IMR-90 (cell line): ENCODE results near the gene LRRIQ4.

Experiments
- BHLHE40 ChIP-seq: fragments of 150-350 bp; IDR thresholded peaks from 2 replicates; pipeline ENCODE4 v1.6.1; 2016; ENCODE audit warnings: mild to moderate bottlenecking, low read depth, low read length
- CEBPB ChIP-seq: IDR thresholded peaks from 2 replicates; pipeline ENCODE4 v1.6.1; 2012; ENCODE audit warnings: low read depth, low read length, improper control_type of control experiment
- CHD1 ChIP-seq: IDR thresholded peaks from 2 replicates; pipeline ENCODE4 v1.6.1; 2012; ENCODE audit warnings: low read depth, low read length, improper control_type of control experiment
- MAFK ChIP-seq: IDR thresholded peaks from 2 replicates; pipeline ENCODE4 v1.6.1; 2012; ENCODE audit warnings: low read depth, low read length, improper control_type of control experiment
- MXI1 ChIP-seq: IDR thresholded peaks from 2 replicates; pipeline ENCODE4 v1.6.1; 2012; ENCODE audit warnings: low read depth, mild to moderate bottlenecking, low read length, moderate library complexity, borderline replicate concordance
- NFE2L2 ChIP-seq: fragments of 150-350 bp; IDR thresholded peaks from 2 replicates; pipeline ENCODE4 v1.6.1; 2016; ENCODE audit warnings: low read depth, mild to moderate bottlenecking, low read length
- POLR2A ChIP-seq: IDR thresholded peaks from 2 replicates; pipeline ENCODE4 v1.6.1; 2012; ENCODE audit warnings: mild to moderate bottlenecking, low read depth, low read length
- RAD21 ChIP-seq: IDR thresholded peaks from 2 replicates; pipeline ENCODE4 v1.6.1; 2012; ENCODE audit warnings: low read length, improper control_type of control experiment
- RCOR1 ChIP-seq: IDR thresholded peaks from 2 replicates; pipeline ENCODE4 v1.6.1; 2012; ENCODE audit warnings: mild to moderate bottlenecking, low read length, improper control_type of control experiment; ENCODE audit not compliant: insufficient replicate concordance
- RFX5 ChIP-seq: IDR thresholded peaks from 2 replicates; pipeline ENCODE4 v1.8.0; 2012; ENCODE audit warnings: low read depth, mild to moderate bottlenecking, low read length, moderate library complexity
- SMC3 ChIP-seq: fragments of 150-350 bp; IDR thresholded peaks from 2 replicates; pipeline ENCODE4 v1.6.1; 2016; ENCODE audit warnings: low read depth, mild to moderate bottlenecking, antibody characterized with exemption, low read length, moderate library complexity
- TF ChIP-seq, protein P1 (sequence below): conservative IDR thresholded peaks from 2 replicates; pipeline ENCODE4 v1.5.1; 2012; ENCODE audit warnings: mild to moderate bottlenecking, low read depth, low read length, improper control_type of control experiment

DNA sequence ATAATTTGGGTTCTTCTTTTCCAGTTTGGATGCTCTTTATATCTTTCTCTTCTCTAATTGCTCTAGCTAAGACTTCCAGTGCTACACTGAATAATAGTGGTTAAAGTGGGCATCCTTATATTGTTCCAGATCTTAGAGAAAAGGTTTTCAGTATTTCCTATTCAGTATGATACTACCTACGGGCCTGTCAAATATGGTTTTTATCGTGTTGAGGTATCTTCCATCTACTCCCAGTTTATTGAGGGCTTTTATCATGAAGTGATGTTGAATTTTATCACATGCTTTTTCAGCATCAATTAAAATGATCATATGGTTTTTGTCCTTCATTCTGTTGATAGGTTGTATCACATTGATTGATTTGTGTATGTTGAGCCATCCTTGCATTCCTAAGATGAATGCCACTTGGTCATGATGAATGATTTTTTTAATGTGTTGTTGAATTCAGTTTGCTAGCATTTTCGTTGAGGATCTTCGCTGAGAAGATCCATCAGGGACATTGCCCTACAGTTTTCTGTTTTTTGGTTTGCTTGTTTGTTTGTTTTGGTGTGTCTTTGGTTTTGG lies 3.0 kb downstream of the LRRIQ4 start:
- TF ChIP-seq, protein P1, sequence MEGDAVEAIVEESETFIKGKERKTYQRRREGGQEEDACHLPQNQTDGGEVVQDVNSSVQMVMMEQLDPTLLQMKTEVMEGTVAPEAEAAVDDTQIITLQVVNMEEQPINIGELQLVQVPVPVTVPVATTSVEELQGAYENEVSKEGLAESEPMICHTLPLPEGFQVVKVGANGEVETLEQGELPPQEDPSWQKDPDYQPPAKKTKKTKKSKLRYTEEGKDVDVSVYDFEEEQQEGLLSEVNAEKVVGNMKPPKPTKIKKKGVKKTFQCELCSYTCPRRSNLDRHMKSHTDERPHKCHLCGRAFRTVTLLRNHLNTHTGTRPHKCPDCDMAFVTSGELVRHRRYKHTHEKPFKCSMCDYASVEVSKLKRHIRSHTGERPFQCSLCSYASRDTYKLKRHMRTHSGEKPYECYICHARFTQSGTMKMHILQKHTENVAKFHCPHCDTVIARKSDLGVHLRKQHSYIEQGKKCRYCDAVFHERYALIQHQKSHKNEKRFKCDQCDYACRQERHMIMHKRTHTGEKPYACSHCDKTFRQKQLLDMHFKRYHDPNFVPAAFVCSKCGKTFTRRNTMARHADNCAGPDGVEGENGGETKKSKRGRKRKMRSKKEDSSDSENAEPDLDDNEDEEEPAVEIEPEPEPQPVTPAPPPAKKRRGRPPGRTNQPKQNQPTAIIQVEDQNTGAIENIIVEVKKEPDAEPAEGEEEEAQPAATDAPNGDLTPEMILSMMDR = no peak
- TF ChIP-seq POLR2A (no peak), RCOR1 (no peak), CEBPB (no peak), NFE2L2 (no peak), BHLHE40 (no peak), RAD21 (no peak), MXI1 (no peak), CHD1 (no peak), SMC3 (no peak), MAFK (no peak), RFX5 (no peak)
